Gastroesophageal sphincter (tissue), 3 donors: ENCODE results near the gene GNL3.

Experiments
- CTCF ChIP-seq, 4 experiments: fragments of 200-600 bp in 2 of 4; fragments of 450-650 bp in 2 of 4; sonication (generic) in 1 of 4; IDR thresholded peaks; one replicate each; pipeline ENCODE4 v1.5.1; 2017 to 2019; ENCODE audit warnings: antibody characterized with exemption in 4 of 4, mild to moderate bottlenecking in 2 of 4, moderate library complexity in 2 of 4
- EP300 ChIP-seq: sonication (generic); formaldehyde crosslinking; IDR thresholded peaks from one replicate; pipeline ENCODE4 v1.6.1; 2017; ENCODE audit warnings: antibody characterized with exemption, mild to moderate bottlenecking
- POLR2A ChIP-seq, 2 donors: fragments of 450-650 bp; IDR thresholded peaks; one replicate each; pipeline ENCODE4 v1.6.1; 2017; ENCODE audit warnings: antibody characterized with exemption in 2 of 2, mild to moderate bottlenecking in 2 of 2, moderate library complexity in 1 of 2
- POLR2AphosphoS5 ChIP-seq: sonication (generic); formaldehyde crosslinking; IDR thresholded peaks from one replicate; pipeline ENCODE4 v1.6.1; 2017; ENCODE audit warnings: antibody characterized with exemption

- no peak for TF ChIP-seq CTCF (IDR thresholded peaks at IDR 0.05)
- no peak for TF ChIP-seq EP300
- no peak for TF ChIP-seq POLR2A (IDR thresholded peaks at IDR 0.05)
- no peak for TF ChIP-seq POLR2AphosphoS5
Measured at GRCh38 chr3:52719618-52720017, 33.8 kb downstream of the GNL3 start.
